Activated T-cell treated with anti-CD3 and anti-CD28 coated beads, Interleukin-2, amount 50 U/mL, for 4 hours (primary cell): Measurements from ENCODE around the gene OR6S1. TPM values are rescaled to one million over a fixed set of nuclear protein-coding genes. Genes with fewer than 3 reads are reported as not detected.

Experiments used
- ATAC-seq, 2 donors: fragments of 200-7000 bp; cut with Tn5 transposase; one replicate each; pipeline ENCODE4 v1.10.0; 2021
- DNase-seq: peaks from one replicate; pipeline ENCODE4 v3.0.0-alpha.2; 2020
- H3K27me3 Mint-ChIP-seq: one replicate; pipeline ENCODE4 v1.8.0; 2021; ENCODE audit warnings: low read depth, mixed read lengths
- H3K36me3 Mint-ChIP-seq: one replicate; pipeline ENCODE4 v1.8.0; 2022; ENCODE audit warnings: mixed read lengths; ENCODE audit not compliant: insufficient read depth
- H3K4me1 Mint-ChIP-seq: one replicate; pipeline ENCODE4 v1.8.0; 2021; ENCODE audit warnings: low read depth, mixed read lengths
- H3K4me3 Mint-ChIP-seq: one replicate; pipeline ENCODE4 v1.8.0; 2021; ENCODE audit warnings: mild to moderate bottlenecking, moderate library complexity, mixed read lengths
- H3K9me3 Mint-ChIP-seq: one replicate; pipeline ENCODE4 v1.8.0; 2021; ENCODE audit warnings: mixed read lengths
- total RNA-seq, 3 donors: library from RNA; stranded (reverse); gene quantifications; one replicate each; pipeline ENCODE4 v1.2.1, GENCODE V29; 2021

Gene OR6S1
- total RNA-seq, 3 donors from 2014 or later, result not detected

DNA sequence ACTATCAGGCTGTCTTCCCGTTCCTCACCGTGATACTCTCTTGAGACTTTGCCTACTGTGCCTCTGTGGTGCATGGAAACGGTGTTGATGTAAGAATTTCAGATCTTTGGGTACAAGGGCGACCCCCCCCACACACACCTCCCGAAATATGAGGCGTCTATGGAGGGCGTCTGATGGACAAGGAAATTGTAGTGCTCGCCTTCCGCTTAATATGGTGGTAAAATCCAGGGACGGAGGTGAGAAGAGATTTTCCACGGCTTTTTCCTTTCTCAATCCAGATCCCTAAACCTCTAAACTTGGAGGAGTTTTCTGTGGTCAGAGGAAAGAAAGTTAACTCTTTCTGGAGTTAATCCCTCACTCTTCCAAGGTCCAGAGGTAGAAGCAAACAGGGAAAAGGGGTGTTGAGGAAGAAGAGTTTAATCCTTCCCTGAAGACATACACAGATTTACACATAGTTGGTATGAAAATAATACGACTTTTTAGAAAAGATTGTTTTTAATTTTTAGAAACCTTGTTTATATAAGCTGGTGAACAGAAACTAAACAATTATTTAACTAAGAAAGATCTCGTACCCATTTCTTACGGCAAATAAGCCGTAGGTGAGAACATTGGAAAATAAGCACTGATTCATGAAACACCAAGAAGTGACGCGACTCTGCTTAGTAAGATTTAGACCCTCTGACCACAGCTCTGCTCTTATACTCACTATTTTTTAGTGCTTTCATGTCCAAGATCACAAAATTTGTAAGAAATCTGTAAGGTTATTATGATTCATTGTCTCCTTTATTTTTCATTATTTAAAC lies 27.3 kb downstream of the OR6S1 start:
- Mint-ChIP-seq H3K36me3 (no peaks in the 10 kb centered on the region), H3K27me3 (peaks cover 7% of the 10 kb centered on the region), H3K4me3 (no peak overlapping the region), H3K4me1 (peaks cover 10% of the 10 kb centered on the region), H3K9me3 (no peaks in the 10 kb centered on the region)
- DNase-seq, result no peak
- peak; percentile 3 to 5 for ATAC-seq

- no peaks in the 10 kb centered on the region for H3K36me3 Mint-ChIP-seq
- no peaks in the 10 kb centered on the region for H3K9me3 Mint-ChIP-seq
- H3K27me3 Mint-ChIP-seq, result peaks cover 2% of the 10 kb centered on the region
- peak; percentile 87 to 88 for ATAC-seq
- peak; percentile 81 for DNase-seq
- no peak overlapping the region for H3K4me3 Mint-ChIP-seq
- peaks cover 10% of the 10 kb centered on the region for H3K4me1 Mint-ChIP-seq
These were observed 28.1 kb downstream of the OR6S1 start for GRCh38 chr14:20613094-20614037.

DNA sequence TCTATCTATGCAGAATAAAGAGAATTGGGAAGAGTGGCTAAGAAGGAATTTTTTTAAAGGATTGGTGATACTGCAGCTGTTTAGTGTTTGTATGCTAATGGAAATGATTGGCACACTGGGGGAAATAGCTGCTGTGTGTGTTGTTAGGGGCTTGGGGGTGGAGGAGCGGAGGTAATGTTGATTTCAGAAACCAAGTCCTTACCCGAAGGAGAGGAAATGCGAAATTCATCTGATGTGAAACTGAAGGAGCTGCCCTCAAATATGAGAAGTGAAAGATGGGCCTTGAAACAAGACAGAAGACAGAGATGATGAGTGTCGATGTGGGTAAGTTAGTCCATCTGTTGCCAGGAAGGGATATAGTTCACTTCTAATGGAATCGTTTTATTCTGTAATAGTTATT lies 29.1 kb downstream of the OR6S1 start:
- ATAC-seq (no peak), DNase-seq (no peak)
- H3K4me3 Mint-ChIP-seq, result no peak overlapping the region
- no peaks in the 10 kb centered on the region for H3K36me3 Mint-ChIP-seq
- H3K27me3 Mint-ChIP-seq, result no peaks in the 10 kb centered on the region
- H3K4me1 Mint-ChIP-seq, result peaks cover 7% of the 10 kb centered on the region
- no peaks in the 10 kb centered on the region for H3K9me3 Mint-ChIP-seq

DNA sequence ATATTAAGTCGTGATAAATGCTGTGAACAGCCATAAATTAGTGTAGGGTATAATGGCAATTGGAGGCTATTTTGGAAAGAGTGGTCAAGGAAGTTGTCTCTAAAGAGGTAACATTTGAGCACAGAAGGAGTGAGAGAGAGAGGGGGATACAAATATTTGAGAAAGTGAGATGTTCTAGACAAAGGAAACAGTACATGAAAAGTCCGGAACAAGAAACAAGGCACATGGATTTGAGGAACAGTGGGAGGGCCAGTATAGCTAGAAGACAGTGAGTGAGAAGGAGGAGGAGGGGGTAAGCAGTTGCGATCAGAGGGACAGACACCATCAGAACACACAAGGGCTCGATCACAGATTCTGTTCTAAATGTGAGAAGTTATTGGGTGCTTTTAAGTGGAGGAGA lies 30.2 kb downstream of the OR6S1 start:
- Mint-ChIP-seq H3K4me1 (peaks cover 7% of the 10 kb centered on the region), H3K4me3 (no peak overlapping the region), H3K27me3 (no peaks in the 10 kb centered on the region), H3K36me3 (no peaks in the 10 kb centered on the region), H3K9me3 (no peaks in the 10 kb centered on the region)
- DNase-seq (no peak), ATAC-seq (no peak)

- Mint-ChIP-seq H3K4me1 (peaks cover 7% of the 10 kb centered on the region), H3K9me3 (no peaks in the 10 kb centered on the region), H3K4me3 (no peak overlapping the region), H3K27me3 (no peaks in the 10 kb centered on the region), H3K36me3 (no peaks in the 10 kb centered on the region)
- DNase-seq, result peak; percentile 75
- peak; percentile 7 to 9 for ATAC-seq
These were observed 31.3 kb downstream of the OR6S1 start for GRCh38 chr14:20610002-20610765.

DNA sequence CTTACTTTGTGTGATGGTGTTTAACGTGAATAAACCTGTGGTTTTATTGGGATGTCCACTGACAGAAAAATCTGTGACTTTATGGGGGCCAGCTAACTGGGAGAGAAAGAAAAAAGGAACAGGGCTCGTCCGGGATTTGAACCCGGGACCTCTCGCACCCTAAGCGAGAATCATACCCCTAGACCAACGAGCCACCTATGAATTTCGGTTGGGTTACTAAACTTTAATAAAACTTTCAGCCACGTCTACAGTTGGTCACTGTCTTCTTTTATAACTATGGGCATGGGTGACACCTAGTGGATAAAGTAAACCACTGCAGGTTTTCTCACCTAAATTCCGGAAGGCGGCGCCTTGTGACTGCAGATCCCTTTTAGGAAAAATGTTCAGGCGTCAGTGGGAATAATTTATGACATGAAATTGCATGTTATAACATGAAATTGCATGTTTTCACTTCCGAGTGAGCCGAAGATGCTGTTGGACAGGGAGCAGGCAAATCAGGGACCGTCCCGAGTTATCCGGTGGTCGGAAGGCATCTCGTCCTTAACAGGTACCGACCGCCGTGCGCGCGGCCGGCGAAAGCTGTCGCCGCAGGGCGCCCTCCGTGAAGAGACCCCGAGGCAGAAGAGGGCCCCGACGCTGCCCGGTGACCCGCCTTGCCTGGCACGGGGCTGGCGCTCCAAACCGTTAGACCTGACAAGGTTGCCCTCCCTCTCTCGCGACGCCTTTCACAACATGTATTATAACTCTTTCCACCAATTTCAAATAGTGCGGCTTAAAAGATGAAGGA lies 32.1 kb downstream of the OR6S1 start:
- Mint-ChIP-seq H3K4me3 (no peak overlapping the region), H3K9me3 (no peaks in the 10 kb centered on the region), H3K4me1 (peaks cover under 1% of the 10 kb centered on the region), H3K36me3 (no peaks in the 10 kb centered on the region), H3K27me3 (no peaks in the 10 kb centered on the region)
- ATAC-seq (peak; percentile 5 to 6), DNase-seq (peak; percentile 42)

DNA sequence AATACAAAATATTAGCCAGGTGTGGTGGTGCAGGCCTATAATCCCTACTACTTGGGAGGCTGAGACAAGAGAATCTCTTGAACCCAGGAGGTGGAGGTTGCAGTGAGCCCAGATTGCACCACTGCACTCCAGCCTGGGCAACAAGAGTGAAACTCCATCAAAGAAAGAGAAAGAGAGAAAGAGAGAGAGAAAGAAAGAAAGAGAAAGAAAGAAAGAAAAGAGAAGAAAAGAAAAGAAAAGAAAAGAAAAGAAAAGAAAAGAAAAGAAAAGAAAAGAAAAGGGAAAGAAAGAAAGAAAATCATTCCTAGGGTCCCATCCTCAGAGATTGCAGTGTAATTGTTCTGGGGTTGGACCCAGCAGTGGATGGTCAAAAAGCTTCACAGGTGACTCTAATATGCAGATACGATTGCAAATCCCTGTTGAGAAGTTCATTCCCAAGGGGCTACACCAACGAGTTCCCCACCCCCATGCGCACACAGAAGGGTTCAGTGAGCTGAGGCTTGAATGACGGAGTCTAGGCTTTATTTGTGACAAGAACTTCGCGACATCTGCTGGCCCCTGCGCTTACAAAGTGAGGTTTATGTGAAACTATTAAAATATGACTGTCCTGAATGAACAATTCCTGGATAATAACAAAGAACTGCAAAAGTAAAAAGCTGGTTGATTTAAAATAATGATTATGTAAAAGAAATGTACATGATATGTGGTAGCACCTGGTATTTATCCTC lies 32.9 kb downstream of the OR6S1 start:
- H3K9me3 Mint-ChIP-seq, result no peaks in the 10 kb centered on the region
- no peak overlapping the region for H3K4me3 Mint-ChIP-seq
- H3K4me1 Mint-ChIP-seq, result no peaks in the 10 kb centered on the region
- no peaks in the 10 kb centered on the region for H3K27me3 Mint-ChIP-seq
- ATAC-seq, result no peak
- no peak for DNase-seq
- H3K36me3 Mint-ChIP-seq, result no peaks in the 10 kb centered on the region

DNA sequence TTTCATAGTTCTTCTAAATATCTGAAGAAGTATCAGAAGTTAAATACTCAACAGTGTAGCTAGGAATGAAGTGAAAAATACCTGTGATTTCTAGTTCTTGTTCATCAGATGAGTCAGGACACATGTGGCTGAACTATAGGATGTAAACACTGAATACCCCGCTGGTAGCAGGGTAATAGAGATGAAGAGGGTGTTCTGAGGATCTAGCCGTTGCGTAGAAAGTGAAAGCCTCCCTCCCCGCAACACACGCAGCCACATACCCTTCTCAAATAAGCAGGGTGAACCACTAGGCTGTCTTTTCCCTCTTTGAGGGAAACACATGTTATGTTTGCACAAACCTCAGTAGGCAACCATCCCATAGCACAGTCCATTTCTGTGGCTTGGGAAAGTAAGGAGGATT lies 33.9 kb downstream of the OR6S1 start:
- no peaks in the 10 kb centered on the region for H3K36me3 Mint-ChIP-seq
- DNase-seq (no peak), ATAC-seq (no peak)
- no peaks in the 10 kb centered on the region for H3K9me3 Mint-ChIP-seq
- H3K27me3 Mint-ChIP-seq, result no peaks in the 10 kb centered on the region
- H3K4me3 Mint-ChIP-seq, result no peak overlapping the region
- H3K4me1 Mint-ChIP-seq, result no peaks in the 10 kb centered on the region

GRCh38 chr14:20606902-20607242 lies 34.6 kb downstream of the OR6S1 start:
- Mint-ChIP-seq H3K27me3 (no peaks in the 10 kb centered on the region), H3K9me3 (no peaks in the 10 kb centered on the region), H3K36me3 (no peaks in the 10 kb centered on the region), H3K4me1 (no peaks in the 10 kb centered on the region), H3K4me3 (no peak overlapping the region)
- DNase-seq (no peak), ATAC-seq (no peak)

DNA sequence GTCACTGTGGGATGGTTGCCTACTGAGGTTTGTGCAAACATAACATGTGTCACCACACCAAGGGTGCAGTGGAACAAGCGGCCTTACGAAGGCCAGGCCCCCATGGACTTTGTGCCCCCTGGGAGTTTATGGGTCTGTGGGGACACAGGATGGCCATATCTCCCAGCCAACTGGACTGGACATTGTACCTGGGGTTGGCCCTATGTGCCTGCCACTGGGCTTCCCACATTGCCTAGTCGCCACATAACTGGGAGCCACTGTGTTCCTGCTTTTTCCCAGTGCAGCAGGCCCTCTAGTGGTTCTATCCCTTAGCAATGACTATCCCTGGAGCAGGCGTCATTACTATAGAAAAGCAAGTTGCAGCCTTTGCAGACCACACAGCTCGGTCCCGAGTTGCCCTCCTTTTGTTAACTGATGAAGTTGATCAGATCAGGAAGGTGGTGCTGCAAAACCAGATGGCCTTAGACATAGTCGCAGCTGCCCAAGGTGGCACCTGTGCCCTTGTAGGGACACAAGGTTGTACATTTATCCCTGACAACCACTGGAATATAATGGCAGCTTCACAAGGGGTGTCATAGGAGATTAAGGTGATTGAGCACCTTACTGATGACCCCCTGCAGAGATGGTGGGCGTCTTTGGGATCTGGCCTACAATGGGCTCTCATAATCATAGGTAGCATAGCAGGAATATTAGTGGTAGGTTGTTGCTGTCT lies 35.1 kb downstream of the OR6S1 start:
- ATAC-seq (no peak), DNase-seq (no peak)
- H3K27me3 Mint-ChIP-seq, result no peaks in the 10 kb centered on the region
- no peaks in the 10 kb centered on the region for H3K36me3 Mint-ChIP-seq
- no peaks in the 10 kb centered on the region for H3K9me3 Mint-ChIP-seq
- H3K4me1 Mint-ChIP-seq, result no peaks in the 10 kb centered on the region
- no peak overlapping the region for H3K4me3 Mint-ChIP-seq

DNA sequence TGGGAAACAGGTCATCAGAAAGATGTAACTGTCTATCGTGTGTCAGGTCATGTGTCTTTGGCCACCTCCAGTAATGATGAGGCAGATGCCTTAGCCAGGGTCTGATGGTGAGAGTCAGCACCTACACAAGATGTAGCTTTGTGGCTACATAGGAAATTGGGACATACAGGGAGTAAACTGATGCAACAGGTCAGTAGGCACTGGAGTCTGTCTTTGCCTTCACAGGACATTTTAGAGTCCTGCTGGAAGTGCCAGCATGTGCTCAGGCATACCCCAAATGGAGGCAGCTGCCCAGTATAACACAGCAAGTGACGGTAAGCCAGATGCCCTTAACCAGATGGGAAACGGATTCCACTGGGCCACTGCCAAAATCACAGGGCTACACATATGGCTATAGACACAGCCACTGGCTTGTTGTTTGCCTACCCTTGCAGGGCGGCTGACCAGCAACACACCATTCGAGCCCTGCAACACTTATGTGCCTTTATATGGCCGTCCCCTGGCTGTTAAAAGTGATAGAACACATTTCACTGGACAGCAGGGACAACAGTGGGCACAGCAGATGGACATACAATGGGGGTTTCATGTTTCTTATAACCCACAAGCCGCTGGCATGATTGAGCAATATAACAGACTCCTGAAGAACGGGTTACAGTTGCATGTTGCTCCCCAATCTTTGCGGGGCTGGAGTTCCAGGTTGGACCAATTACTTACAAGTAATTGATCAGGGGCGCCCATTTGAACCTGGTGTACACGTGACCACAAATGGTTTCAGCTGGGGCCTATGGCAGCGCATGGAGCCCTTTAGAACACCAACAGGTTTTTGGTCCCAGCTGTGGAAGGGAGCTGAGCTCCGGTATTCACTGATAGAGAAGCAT lies 37.4 kb downstream of the OR6S1 start:
- H3K4me3 Mint-ChIP-seq, result no peak overlapping the region
- H3K27me3 Mint-ChIP-seq, result no peaks in the 10 kb centered on the region
- no peaks in the 10 kb centered on the region for H3K9me3 Mint-ChIP-seq
- no peak for DNase-seq
- no peak for ATAC-seq
- H3K36me3 Mint-ChIP-seq, result no peaks in the 10 kb centered on the region
- no peaks in the 10 kb centered on the region for H3K4me1 Mint-ChIP-seq

- H3K9me3 Mint-ChIP-seq, result no peaks in the 10 kb centered on the region
- no peak for DNase-seq
- H3K36me3 Mint-ChIP-seq, result no peaks in the 10 kb centered on the region
- no peaks in the 10 kb centered on the region for H3K4me1 Mint-ChIP-seq
- H3K27me3 Mint-ChIP-seq, result no peaks in the 10 kb centered on the region
- ATAC-seq, result no peak
- no peak overlapping the region for H3K4me3 Mint-ChIP-seq
These were observed 38.9 kb downstream of the OR6S1 start for GRCh38 chr14:20602583-20602982.
